Panc1 (cell line): ENCODE measurements around the gene USP40. TPM values are rescaled to one million over a fixed set of nuclear protein-coding genes. Genes with fewer than 3 reads are reported as not detected.

Experiments used
- ATAC-seq: fragments of 200-7000 bp; cut with Tn5 transposase; 2 replicates; pipeline ENCODE4 v1.9.1; 2020; ENCODE audit warnings: mild to moderate bottlenecking, moderate library complexity
- BruUV-seq: library from RNA; stranded (reverse); fragments of 400-500 nt; replicated peaks from 2 replicates; lab custom pipeline; 2021; lab: Mats Ljungman, UMichigan
- CTCF ChIA-PET: fragments of 300-600 bp; sonication (Branson Sonifier 250); formaldehyde crosslinking; loops from one replicate; lab custom pipeline; 2022; ENCODE audit warnings: antibody characterized with exemption; lab: Charles Lee
- POLR2A ChIA-PET: fragments of 300-600 bp; sonication (Branson Sonifier 250); formaldehyde crosslinking; loops from one replicate; lab custom pipeline; 2022; ENCODE audit warnings: antibody characterized with exemption; lab: Charles Lee
- DNase-seq: peaks from one replicate; pipeline ENCODE4 v3.0.0-alpha.2; 2010; ENCODE audit warnings: low read depth, low spot score
- H3K27ac ChIP-seq: 2 replicates; pipeline ENCODE4 v1.5.1; 2011; ENCODE audit warnings: mild to moderate bottlenecking, low read length, inconsistent platforms
- H3K27me3 ChIP-seq: fragments of 200-500 bp; sonication (Bioruptor generic); 2 replicates; pipeline ENCODE4 v1.6.0; 2014; ENCODE audit warnings: low read length, inconsistent platforms; ENCODE audit not compliant: control insufficient read depth, insufficient read depth
- H3K36me3 ChIP-seq: fragments of 200-500 bp; sonication (Bioruptor generic); 2 replicates; pipeline ENCODE4 v1.5.1; 2014; ENCODE audit warnings: inconsistent platforms, mild to moderate bottlenecking, low read length, moderate library complexity; ENCODE audit not compliant: control insufficient read depth, insufficient read depth
- H3K4me1 ChIP-seq: 2 replicates; pipeline ENCODE4 v1.5.1; 2011; ENCODE audit warnings: inconsistent platforms, mild to moderate bottlenecking, low read length, moderate library complexity; ENCODE audit not compliant: control insufficient read depth, insufficient read depth
- H3K4me3 ChIP-seq, 2 experiments: 2 replicates each; pipeline ENCODE4 v1.5.1; 2011 to 2012; ENCODE audit warnings: low read depth in 2 of 2, low read length in 2 of 2, mild to moderate bottlenecking in 2 of 2, inconsistent platforms in 1 of 2, moderate library complexity in 1 of 2
- H3K9me3 ChIP-seq: fragments of 200-500 bp; sonication (Bioruptor generic); 2 replicates; pipeline ENCODE4 v1.5.1; 2014; ENCODE audit warnings: low read depth, mild to moderate bottlenecking, inconsistent platforms, low read length, moderate library complexity; ENCODE audit not compliant: control insufficient read depth, insufficient read depth
- POLR2AphosphoS5 ChIP-seq: IDR thresholded peaks from 2 replicates; pipeline ENCODE4 v1.6.1; 2012; ENCODE audit warnings: mild to moderate bottlenecking, low read depth, low read length, moderate library complexity
- SIN3A ChIP-seq: IDR thresholded peaks from 2 replicates; pipeline ENCODE4 v1.6.1; 2012; ENCODE audit warnings: low read depth, mild to moderate bottlenecking, low read length, moderate library complexity, borderline replicate concordance; ENCODE audit not compliant: insufficient read depth
- TCF7L2 ChIP-seq: IDR thresholded peaks from 2 replicates; pipeline ENCODE4 v1.6.1; 2011; ENCODE audit warnings: mild to moderate bottlenecking, low read depth, low read length, inconsistent platforms
- in situ Hi-C: cut with HindIII; loops from 2 replicates; pipeline ENCODE4 v1.10.0; 2016; ENCODE audit warnings: low sequenced_read_pairs, low pct_unique_long_range_greater_than_20kb
- intact Hi-C: fragments of 100-400 bp; cut with micrococcal nuclease; formaldehyde crosslinking; loops from one replicate; pipeline ENCODE4 v1.10.0; 2022; ENCODE audit not compliant: unreplicated experiment
- total RNA-seq: library from RNA; stranded (reverse); gene quantifications from one replicate; pipeline ENCODE4 v1.2.1, GENCODE V29; 2021; ENCODE audit not compliant: unreplicated experiment
- TF ChIP-seq, protein P1 (sequence below), 2 experiments: IDR thresholded peaks; 2 replicates each; pipeline ENCODE4 v1.6.1; 2011 to 2012; ENCODE audit warnings: low read depth in 2 of 2, control low read depth in 1 of 2, low read length in 1 of 2, mild to moderate bottlenecking in 1 of 2, moderate library complexity in 1 of 2; ENCODE audit not compliant: insufficient read depth in 1 of 2
- TF ChIP-seq, protein P2 (sequence below): fragments of 450-650 bp; IDR thresholded peaks from 2 replicates; pipeline ENCODE4 v1.5.1; 2017; ENCODE audit warnings: mild to moderate bottlenecking

The USP40 gene
- total RNA-seq, 1 experiment from 2014 or later: 26.6 TPM

DNA sequence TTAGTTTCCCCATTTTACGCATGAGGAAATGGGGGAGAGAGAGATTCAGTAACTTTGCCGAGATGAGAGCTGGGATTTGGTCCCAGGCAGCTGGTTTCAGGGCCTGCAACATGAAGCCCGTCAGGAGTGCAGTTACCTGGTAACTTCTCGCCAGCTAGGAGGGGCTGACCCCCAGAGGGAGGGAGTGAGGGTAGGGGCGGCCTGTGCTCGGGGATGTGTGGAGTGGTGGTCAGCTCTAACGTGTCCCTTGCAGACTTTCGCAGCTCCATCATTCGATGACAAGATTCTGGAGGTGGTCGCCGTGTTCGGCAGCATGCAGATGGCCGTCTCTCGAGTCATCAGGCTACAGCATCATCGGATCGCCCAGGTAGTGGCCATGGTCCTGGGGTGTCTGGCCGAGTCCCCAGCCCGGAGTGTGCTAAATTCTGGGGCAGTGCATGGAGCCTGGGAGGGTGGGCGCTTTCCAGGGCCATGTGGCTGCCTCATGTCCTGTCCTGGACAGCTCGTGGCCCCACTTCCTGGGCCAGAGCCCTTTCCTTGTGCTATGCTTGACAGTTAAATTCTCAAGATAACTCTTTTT lies 108.5 kb downstream of the USP40 start:
- no peaks in the 10 kb centered on the region for H3K27me3 ChIP-seq
- CTCF ChIA-PET: no interaction called here
- POLR2A ChIA-PET: no interaction called here
- DNase-seq: no peak
- no peaks in the 10 kb centered on the region for H3K9me3 ChIP-seq
- BruUV-seq: no TSS peak
- no peak for ATAC-seq
- no peak overlapping the region for H3K4me3 ChIP-seq
- H3K36me3 ChIP-seq: peaks cover 23% of the 10 kb centered on the region
- H3K4me1 ChIP-seq: no peaks in the 10 kb centered on the region
- in situ Hi-C loops (no loop called here), intact Hi-C loops (no loop called here)
- no peak overlapping the region for H3K27ac ChIP-seq
- TF ChIP-seq POLR2AphosphoS5: no peak
- no peak for TF ChIP-seq SIN3A
- TF ChIP-seq, protein P1, sequence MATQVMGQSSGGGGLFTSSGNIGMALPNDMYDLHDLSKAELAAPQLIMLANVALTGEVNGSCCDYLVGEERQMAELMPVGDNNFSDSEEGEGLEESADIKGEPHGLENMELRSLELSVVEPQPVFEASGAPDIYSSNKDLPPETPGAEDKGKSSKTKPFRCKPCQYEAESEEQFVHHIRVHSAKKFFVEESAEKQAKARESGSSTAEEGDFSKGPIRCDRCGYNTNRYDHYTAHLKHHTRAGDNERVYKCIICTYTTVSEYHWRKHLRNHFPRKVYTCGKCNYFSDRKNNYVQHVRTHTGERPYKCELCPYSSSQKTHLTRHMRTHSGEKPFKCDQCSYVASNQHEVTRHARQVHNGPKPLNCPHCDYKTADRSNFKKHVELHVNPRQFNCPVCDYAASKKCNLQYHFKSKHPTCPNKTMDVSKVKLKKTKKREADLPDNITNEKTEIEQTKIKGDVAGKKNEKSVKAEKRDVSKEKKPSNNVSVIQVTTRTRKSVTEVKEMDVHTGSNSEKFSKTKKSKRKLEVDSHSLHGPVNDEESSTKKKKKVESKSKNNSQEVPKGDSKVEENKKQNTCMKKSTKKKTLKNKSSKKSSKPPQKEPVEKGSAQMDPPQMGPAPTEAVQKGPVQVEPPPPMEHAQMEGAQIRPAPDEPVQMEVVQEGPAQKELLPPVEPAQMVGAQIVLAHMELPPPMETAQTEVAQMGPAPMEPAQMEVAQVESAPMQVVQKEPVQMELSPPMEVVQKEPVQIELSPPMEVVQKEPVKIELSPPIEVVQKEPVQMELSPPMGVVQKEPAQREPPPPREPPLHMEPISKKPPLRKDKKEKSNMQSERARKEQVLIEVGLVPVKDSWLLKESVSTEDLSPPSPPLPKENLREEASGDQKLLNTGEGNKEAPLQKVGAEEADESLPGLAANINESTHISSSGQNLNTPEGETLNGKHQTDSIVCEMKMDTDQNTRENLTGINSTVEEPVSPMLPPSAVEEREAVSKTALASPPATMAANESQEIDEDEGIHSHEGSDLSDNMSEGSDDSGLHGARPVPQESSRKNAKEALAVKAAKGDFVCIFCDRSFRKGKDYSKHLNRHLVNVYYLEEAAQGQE (IDR thresholded peaks at IDR 0.05; ENCODE audit: insufficient read depth in 1 of 2, low read depth in 2 of 2, low read length in 1 of 2): no peak
- TF ChIP-seq TCF7L2: no peak
- TF ChIP-seq, protein P2, sequence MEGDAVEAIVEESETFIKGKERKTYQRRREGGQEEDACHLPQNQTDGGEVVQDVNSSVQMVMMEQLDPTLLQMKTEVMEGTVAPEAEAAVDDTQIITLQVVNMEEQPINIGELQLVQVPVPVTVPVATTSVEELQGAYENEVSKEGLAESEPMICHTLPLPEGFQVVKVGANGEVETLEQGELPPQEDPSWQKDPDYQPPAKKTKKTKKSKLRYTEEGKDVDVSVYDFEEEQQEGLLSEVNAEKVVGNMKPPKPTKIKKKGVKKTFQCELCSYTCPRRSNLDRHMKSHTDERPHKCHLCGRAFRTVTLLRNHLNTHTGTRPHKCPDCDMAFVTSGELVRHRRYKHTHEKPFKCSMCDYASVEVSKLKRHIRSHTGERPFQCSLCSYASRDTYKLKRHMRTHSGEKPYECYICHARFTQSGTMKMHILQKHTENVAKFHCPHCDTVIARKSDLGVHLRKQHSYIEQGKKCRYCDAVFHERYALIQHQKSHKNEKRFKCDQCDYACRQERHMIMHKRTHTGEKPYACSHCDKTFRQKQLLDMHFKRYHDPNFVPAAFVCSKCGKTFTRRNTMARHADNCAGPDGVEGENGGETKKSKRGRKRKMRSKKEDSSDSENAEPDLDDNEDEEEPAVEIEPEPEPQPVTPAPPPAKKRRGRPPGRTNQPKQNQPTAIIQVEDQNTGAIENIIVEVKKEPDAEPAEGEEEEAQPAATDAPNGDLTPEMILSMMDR: no peak

DNA sequence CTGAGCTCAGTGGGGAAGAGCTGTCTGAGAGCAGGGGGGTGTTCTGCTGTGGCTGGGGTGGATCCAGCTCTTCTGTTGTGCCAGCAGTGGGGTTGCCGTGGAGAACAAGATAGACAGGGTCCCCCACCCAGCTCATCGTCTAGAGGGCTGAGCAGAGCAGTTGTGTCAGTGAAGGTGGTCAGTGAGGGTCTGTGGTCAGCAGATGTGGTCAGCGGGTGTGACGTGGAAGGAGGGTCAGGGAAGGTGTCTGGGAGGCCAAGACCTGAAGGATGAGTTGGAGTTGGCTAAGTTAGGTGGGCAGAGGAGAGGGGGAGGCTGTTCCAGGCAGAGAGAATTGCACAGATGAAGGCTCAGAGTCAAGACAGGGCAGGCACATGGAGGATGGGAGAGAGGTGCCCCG lies 109.2 kb downstream of the USP40 start:
- Histone ChIP-seq H3K9me3 (no peaks in the 10 kb centered on the region), H3K27me3 (no peaks in the 10 kb centered on the region), H3K4me1 (no peaks in the 10 kb centered on the region), H3K36me3 (peaks cover 21% of the 10 kb centered on the region), H3K4me3 (no peak overlapping the region), H3K27ac (no peak overlapping the region)
- ATAC-seq (no peak), DNase-seq (no peak)
- in situ Hi-C loops: no loop called here
- intact Hi-C loops: no loop called here
- TF ChIP-seq POLR2AphosphoS5 (no peak), TCF7L2 (no peak), SIN3A (no peak)
- TF ChIP-seq, protein P2: no peak
- TF ChIP-seq, protein P1 (IDR thresholded peaks at IDR 0.05; ENCODE audit: insufficient read depth in 1 of 2, low read depth in 2 of 2, low read length in 1 of 2): no peak
- ChIA-PET POLR2A (no interaction called here), CTCF (no interaction called here)
- BruUV-seq: no TSS peak
